DND-41 (cell line): Measurements from ENCODE around the gene CDH23.

Experiments used
- EZH2 ChIP-seq: IDR thresholded peaks from 3 replicates; pipeline ENCODE4 v1.6.1; 2012; ENCODE audit warnings: borderline replicate concordance, low read depth, mild to moderate bottlenecking, moderate library complexity, low read length, inconsistent platforms; ENCODE audit not compliant: severe bottlenecking
- TF ChIP-seq, protein P1 (sequence below): IDR thresholded peaks from 2 replicates; pipeline ENCODE4 v1.5.1; 2012; ENCODE audit warnings: borderline replicate concordance, low read length, moderate library complexity, mild to moderate bottlenecking; ENCODE audit not compliant: poor library complexity, severe bottlenecking; ENCODE audit errors: extremely low read depth

DNA sequence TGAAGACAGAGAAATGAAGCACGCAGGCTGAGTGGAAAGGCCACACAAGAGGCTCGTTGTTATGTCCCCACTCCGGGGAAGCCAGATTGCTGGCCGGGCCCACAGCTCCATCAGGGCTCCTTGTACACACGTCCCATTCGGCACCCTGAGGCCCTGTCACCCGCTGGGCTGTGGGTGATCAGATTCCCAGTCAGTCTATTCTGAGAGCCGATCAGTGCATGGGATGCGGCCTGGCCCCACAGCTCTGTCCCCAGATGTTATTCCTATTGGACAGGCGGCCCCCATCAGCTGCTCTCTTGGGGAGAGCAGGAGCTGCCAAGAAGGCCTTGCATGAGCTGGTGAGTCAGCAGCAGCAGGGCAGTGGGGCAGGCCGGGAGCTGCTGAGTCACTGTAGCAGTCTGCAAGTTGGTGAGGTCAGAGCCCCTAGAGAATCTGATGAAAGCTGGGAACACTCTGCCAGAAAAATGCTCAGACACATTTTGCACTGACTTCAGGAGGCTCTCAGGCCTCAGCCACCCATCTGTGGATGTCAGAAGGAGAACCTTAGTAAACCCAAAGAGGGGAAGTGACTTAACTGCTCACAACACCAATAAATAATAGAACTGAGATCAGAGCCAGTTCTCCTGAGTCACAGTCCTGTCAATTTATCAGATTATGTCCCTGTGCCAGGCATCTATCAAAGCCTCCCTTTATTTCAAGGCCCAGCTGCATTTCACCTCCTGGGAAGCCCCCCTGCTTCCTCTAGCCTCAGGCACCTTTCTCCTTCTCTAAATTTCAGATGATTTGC is 463.7 kb downstream of the CDH23 start:
- TF ChIP-seq, protein P1, sequence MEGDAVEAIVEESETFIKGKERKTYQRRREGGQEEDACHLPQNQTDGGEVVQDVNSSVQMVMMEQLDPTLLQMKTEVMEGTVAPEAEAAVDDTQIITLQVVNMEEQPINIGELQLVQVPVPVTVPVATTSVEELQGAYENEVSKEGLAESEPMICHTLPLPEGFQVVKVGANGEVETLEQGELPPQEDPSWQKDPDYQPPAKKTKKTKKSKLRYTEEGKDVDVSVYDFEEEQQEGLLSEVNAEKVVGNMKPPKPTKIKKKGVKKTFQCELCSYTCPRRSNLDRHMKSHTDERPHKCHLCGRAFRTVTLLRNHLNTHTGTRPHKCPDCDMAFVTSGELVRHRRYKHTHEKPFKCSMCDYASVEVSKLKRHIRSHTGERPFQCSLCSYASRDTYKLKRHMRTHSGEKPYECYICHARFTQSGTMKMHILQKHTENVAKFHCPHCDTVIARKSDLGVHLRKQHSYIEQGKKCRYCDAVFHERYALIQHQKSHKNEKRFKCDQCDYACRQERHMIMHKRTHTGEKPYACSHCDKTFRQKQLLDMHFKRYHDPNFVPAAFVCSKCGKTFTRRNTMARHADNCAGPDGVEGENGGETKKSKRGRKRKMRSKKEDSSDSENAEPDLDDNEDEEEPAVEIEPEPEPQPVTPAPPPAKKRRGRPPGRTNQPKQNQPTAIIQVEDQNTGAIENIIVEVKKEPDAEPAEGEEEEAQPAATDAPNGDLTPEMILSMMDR: no peak
- TF ChIP-seq EZH2: no peak
